GM19438 (cell line): Measurements from ENCODE around the gene TELO2.

ENCODE experiments used
- ATAC-seq: cut with Tn5 transposase; IDR thresholded peaks from one replicate; pipeline ENCODE4 v1.9.1; 2021; ENCODE audit warnings: low read depth; ENCODE audit not compliant: unreplicated experiment

TELO2 gene

GRCh38 chr16:1511662-1512569 lies 18.8 kb downstream of the TELO2 start:
- no peak for ATAC-seq

GRCh38 chr16:1512774-1513173 lies 19.6 kb downstream of the TELO2 start:
- no peak for ATAC-seq

GRCh38 chr16:1514507-1514906 lies 21.3 kb downstream of the TELO2 start:
- no peak for ATAC-seq

GRCh38 chr16:1518626-1519135 lies 25.5 kb downstream of the TELO2 start:
- ATAC-seq, result no peak

- ATAC-seq, result no peak
Observed at GRCh38 chr16:1519831-1520230, 26.7 kb downstream of the TELO2 start.

- ATAC-seq, result no peak
Observed at GRCh38 chr16:1520461-1520860, 27.3 kb downstream of the TELO2 start.

GRCh38 chr16:1523581-1524245 lies 30.6 kb downstream of the TELO2 start:
- ATAC-seq, result no peak

- ATAC-seq, result no peak
Observed at GRCh38 chr16:1524366-1524765, 31.2 kb downstream of the TELO2 start.

GRCh38 chr16:1525871-1526607 lies 32.9 kb downstream of the TELO2 start:
- no peak for ATAC-seq

- ATAC-seq, result no peak
Observed at GRCh38 chr16:1526608-1527555, 33.7 kb downstream of the TELO2 start.

- ATAC-seq, result no peak
Observed at GRCh38 chr16:1527836-1528811, 35.0 kb downstream of the TELO2 start.

GRCh38 chr16:1528921-1529537 lies 35.9 kb downstream of the TELO2 start:
- ATAC-seq, result no peak

- ATAC-seq, result no peak
Observed at GRCh38 chr16:1530349-1530882, 37.3 kb downstream of the TELO2 start.

GRCh38 chr16:1530883-1531637 lies 37.9 kb downstream of the TELO2 start:
- no peak for ATAC-seq

GRCh38 chr16:1531638-1531910 lies 38.4 kb downstream of the TELO2 start:
- ATAC-seq, result no peak

GRCh38 chr16:1532081-1532760 lies 39.1 kb downstream of the TELO2 start:
- ATAC-seq, result no peak

- ATAC-seq, result no peak
Observed at GRCh38 chr16:1532771-1533170, 39.6 kb downstream of the TELO2 start.
